ENCODE data around the gene PTPRJ.

The PTPRJ gene

DNA sequence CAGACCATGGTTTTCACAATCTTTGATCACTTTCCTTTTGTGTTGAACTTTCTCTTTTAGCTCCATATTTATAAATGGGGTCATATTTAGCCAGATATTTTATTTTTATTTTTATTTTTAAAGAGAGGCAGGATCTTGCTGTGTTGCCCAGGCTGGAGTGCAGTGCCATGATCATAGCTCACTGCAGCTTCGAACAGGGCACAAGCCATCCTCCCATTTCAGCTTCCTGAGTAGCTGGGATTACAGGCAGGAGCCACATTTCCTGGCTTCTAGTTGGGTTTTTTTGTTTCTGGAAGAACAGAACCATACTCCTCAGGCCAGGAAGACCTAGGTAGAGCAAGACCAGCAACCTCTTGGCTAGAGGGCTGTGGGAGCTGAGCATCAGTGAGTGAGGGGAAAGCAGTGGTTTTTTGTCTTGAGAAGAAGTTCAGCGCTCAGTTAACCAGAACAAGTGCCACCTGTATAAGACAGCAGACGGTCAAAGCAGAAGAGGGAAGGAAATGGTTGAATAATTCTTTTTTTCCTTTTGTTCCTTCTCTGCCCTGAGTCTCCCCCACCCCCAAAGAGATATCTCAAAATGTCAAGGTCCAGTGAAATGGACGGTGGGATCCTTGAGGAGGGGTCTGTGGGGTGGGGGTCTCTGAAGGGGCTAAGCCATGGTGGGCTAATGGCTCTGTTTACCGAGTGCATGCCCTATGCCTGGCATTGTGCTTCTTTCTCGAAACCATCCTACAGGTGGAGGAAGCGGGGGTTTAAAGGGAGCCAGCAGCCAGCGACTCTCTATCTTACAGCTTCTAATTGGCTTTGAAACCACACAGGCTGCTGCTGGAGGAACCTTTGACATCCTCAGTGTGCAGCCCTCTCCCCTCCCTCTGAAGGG, 63.0 kb downstream of the PTPRJ start:
- peak in 1 of 4 experiments; percentile 11 for DNase-seq

DNA sequence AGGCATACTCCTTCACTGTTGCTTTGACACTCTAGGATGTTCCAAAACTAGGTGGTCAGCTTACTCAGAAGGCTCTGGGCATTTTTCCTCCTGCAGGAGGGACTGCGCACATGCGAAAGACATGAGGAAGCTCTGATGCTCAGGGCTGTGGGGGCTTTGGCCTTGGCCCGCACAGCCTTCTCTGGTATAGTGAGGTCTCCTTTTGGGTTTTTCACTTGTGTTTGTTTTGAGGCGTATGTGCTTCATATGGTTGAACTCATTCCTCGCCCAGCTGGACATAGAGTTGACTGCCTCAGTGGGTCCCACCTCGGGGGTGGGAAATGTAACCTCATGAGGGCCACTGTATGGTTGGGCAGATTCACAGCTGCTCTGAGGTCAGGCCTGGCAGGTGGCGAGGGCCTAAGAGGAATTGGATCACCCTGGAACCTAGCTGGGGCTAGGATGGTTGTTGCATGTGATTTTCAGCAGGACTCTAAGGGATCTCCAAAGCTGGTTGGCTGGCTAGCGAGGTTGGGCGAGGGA, 63.7 kb downstream of the PTPRJ start:
- DNase-seq: no peak

DNA sequence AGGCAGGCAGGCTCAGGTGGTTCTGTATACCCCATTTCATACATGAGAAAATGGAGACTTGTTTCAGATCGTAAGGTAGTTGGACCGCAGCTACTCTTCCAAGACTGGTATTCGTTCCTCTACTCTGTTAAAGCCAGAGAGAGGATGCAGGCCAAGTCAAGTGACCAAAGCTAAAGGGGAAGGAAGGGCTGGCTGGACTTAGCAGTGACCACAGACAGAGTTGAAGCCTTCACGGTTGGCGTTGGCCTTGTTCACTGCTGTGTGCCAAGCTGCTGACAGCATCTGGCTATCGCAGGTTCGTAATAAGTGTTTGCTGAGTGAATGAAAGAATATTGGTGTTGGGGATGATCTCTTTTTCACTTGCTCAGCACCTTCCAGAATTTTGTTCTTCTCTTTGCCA, 64.2 kb downstream of the PTPRJ start:
- DNase-seq: no peak

DNA sequence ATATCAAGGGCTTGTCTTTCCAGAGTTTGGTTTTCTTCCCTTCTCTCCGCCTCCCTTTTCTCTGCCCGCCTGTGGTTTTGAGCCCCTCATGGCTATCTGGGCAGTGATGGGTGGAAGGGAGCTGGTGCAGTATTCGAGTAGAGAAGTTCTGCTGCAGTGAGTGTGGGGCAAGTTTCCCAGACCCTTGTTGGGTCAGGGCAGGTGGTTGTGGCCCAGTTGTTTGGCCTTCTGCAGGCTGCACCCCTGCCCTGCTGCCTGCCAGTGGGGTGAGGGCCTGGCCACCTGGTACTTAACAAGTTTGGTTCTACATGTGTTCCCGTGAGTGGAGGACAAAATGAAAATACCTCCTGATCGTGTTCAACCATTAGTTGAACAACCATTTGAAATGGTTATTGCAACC, 65.2 kb downstream of the PTPRJ start:
- no peak for DNase-seq

DNA sequence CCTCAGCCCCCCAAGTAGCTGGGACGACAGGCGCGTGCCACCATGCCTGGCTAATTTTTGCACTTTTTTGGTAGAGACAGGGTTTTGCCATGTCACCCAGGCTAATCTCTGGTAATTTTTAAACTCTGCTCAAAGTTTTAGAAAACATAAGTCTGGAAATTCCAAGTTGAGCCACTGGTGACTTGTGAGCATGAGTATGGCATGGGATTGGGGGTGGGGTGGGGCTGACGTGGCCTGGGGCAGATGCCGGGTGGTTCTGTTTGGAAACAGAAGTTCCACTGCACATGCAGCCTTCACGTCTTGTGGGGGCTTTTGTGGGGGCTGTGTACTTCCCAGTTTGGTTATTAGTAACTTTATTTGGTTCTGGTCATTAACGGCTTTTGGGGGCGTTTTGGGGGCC, 67.3 kb downstream of the PTPRJ start:
- no peak for DNase-seq

DNA sequence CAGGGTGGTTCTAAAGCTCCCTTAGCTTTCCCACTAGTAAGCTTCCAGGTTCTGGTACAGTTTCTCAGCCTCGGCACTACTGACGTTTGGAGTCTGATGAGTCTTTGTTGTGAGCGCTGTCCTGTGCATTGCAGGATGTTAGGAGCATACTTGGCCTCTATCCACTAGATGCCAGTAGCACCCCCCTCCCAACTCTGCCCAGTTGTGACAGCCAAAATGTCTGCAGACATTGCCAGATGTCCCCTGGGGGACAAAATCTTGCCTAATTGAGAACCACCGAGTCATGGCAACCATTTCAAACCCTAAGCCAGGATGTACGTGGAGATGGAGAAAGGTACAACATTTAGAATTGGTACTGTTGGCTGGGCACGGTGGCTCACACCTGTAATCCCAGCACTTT, 68.7 kb downstream of the PTPRJ start:
- DNase-seq: no peak

DNA sequence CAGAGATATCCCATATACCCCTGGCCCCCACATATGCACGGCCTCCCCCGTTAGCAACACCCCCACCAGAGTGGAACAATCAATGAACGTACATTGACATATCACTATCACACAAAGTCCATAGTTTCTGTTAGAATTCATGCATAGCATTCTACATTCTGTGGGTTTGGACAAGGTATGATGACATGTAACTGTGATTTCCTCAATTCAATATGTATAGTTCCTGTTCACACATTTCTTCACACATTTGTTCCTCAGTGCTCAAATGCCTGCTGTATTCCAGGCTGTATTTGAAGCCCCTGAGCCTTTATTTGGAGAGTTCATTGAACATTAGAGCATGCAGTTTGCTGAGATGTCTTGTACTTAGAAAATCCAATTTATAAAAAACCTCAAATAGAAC, 69.9 kb downstream of the PTPRJ start:
- DNase-seq: no peak

DNA sequence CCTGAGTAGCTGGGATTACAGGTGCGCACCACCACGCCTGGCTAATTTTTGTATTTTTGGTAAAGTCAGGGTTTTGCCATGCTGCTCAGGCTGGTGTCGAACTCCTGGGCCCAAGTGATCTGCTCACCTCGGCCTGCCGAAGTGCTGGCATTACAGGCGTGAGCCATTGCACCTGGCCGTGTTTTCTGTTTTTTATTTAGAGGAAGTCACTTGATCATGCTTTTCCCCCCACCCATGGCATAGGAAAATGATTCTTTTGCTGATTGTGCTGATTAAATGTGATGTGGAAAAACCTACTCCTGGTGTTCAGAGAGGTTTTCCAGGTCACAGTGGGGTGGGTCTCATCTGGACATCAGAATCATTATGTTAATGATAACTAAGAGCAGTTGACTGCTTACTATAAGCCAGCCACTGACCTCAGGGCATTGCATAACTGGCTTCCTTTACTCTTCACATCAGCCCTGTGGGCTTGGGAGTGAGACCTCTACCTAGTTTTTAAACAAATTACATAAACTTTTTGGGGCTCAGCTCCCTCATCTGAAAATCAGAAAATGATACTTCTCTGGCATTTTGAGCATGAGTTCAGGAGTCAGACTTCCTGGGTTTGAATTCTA, 71.0 kb downstream of the PTPRJ start:
- no peak for DNase-seq

DNA sequence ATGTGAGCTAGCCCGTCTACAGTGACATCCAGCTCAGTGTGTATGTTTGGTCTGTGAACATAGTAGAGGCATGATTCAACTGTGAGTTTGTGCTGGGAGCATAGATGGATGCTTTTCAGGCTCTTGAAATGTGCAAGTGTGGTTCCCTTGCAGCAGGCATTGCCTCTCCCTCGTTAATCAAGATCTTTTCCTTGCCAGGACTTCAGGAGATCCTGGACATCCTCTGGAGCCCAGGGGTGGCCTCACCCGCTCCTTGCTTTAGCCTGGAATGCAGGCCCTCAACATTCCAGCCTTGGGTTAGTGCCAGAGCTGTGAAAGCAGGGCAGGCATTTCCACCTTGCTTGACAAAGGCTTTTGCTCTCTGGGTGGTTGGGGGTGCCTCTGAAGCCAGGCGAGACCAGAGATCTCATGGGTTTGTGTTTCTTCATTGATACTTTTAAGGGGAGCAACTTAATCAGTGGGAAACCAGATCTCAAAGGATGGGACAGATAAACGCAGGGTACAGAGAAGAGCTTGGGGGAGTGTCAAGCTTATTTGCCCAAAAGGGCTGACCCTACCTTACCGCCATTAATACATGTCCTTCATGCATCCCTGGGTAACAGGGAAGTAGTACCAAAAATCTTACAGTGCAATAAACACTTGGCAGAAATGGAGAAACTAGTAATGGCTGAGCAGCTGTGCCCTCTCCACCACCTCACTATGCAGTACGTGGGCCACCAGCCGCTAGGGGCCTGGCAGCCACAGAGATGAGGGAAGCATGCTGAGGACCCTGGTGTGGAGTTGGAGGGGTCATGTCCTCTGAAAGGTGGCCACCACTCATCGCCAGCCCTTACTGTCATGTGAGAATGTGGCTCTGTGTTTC, 72.1 kb downstream of the PTPRJ start:
- DNase-seq: no peak

DNA sequence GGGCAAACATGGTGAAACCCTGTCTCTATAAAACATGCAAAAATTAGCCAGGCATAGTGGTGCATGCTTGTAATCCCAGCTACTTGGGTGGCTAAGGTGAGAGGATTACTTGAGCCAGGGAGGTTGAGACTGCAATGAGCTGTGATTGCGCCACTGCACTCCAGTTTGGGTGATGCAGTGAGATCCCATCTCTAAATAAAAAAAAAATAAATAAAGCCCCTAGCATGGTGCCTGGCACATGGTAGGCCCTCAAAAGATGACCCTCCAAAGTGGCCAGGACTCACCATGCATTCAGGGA, 74.6 kb downstream of the PTPRJ start:
- DNase-seq: no peak

DNA sequence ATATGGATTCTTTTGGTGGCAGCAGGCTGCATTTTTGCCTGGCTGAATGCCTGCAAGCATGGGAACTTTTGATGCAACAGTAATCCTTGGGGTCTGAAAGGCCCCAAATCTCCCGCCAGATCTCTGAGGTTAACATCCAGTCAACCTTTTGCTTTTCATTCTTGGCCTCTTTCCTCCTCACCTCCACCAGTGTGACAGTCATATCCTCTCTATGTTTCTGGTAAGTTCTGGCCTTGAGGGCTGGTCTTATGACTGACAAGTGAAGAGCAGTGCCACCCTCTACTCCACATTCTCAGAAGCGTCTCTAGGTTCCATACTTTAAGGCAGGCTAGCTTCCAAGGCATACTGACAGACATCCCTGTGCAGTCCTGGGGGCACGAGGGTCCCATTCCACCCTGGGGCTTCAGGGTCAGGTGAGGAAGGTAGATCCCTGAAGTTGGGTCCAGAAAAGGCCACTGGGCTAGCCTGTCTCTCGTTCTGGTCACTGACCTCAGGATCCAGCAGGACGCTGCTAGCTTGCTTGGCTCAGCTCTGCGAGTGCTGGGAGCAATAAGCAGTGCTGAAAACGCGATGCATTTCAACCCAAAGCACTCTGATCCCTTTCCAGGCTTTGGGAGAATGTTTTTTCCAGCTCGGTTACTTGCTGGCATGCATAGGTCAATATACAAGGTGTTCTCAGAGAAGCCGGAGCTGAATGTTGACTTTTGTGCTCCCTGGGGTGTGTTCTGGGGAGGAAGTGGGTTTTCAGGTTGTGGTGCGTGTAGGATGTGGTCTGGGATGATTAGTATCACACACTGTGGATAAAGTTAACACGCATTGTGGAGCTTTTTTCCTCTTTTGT, 75.2 kb downstream of the PTPRJ start:
- DNase-seq: peak in 1 of 4 experiments; percentile 25

DNA sequence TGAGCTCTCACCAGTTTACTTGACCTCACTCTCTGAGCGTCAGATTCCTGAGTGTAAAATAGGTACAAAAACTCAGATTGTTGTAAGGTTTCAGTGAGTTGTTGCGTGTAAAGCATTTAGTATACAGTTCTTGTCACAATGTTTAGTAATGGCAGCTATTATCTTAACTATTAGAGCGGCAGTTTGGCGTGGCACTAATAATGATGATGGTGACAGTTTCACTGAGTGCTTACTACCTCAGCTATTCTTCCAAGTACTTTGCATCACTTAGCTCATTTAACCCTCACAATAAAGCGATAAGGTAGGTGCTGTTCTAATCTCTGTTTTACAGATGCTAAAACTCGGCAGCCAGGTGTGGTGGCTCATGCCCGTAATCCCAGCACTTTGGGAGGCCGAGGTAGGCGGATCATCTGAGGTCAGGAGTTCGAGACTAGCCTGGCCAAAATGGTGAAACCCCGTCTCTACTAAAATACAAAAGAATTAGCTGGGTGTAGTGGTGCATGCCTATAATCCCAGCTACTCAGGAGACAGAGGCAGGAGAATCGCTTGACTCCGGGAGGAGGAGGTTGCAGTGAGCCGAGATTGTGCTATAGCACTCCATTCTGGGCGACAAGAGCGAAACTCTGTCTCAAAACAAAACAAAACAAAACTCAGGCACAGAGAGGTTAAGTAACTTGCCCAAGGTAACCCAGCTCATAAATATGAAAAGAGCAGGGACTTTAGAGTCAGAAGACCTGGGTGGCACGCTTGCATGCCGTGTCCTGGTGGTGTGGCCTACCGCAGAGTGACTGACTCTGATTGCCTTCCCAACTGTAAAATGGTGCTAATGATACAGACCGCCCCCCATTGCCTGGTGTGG, 76.2 kb downstream of the PTPRJ start:
- DNase-seq: no peak

DNA sequence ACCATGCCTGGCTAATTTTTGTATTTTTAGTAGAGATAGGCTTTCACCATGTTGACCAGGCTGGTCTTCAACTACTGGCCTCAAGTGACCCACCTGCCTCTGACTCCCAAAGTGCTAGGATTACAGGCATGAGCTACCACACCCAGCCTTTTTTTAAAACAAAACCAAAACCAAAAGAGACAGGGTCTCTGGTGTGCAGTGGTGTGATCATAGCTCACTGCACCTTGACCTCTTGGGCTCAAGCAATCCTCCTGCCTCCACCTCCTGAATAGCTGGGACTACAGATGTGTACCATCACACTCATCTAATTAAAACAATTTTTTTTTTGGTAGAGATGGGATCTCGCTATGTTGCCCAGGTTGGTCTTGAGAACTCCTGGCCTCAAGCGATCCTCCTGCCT, 77.7 kb downstream of the PTPRJ start:
- DNase-seq: no peak

DNA sequence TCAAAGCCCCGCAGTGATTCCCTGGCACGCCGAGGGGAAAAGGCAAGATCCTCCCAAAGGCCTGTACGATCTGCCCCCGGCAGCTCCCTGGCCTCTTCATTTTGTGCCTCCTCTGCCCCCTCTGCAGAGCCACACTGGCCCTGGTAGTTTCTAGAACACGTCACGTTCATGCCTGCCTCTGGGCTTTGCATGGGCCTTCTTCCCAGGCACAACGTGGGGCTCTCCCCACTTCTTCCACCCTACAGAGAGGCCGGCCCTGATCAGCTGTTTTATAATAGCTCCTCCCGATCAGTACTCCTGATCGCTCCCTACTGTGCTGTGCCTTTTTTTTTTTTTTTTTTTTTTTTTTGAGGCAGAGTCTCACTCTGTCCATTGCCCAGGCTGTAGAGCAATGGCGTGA, 78.4 kb downstream of the PTPRJ start:
- DNase-seq: no peak

DNA sequence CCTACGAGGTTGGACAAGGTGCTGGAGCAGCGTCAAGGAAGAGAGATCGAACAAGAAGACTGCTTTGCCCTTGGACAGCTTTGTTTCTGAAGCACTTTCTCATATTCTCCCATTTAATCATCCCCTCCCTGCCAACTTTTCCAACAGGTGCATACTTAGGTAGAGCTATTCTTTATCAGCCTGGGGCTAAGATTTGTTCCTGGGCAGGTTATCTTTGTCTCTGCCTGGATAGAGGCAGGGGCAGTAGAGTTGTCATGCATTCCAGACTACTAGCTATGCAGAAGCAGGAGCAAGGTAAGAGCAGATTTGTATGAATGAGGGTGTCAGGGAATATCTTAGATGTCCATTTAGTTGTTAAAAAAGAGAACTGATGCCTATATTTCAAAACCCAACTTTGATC, 82.3 kb downstream of the PTPRJ start:
- no peak for DNase-seq

DNA sequence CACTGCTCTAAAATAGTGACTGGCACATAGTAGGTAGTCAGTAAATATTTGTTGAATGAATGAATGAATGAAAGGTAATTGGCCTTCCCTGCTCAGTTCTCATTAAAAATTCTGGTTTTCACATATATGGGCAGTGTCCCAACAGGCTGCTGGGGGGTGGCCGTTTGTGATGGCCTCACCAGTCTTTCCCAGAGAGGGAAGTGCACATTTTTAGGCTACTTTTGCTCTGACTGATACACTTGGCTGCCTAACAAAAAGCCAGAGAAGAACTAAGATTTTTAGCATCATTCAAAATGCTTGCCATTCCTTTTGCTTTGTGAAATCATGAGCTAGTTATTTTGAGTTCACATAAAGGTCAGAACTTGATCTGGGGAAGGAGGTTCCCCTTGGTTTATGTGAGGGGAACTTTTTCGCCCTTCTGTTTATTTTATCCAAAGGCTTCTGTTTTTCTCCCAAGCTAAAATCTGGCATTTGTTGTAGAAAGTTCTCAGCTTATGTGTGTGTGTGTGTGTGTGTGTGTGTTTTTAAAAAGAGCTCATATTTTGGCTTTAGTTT, 83.1 kb downstream of the PTPRJ start:
- no peak for DNase-seq

DNA sequence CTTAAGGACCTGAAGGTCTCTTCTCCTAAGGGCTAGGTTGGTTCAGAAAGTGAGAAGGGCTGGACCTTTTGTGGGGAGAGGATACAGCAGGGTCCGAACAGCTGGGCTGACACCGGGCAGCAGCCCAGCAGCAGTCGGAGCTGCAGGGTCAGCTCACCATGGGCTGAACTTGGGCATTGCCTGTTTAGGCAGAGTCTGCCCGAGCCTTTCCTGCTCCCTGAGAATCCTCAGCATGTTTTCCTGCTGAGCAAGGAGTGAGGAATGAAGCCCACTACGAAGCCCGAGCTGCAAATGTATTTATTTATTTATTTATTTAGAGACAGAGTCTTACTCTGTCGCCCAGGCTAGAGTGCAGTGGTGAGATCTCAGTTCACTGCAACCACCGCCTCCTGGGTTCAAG, 83.9 kb downstream of the PTPRJ start:
- no peak for DNase-seq

DNA sequence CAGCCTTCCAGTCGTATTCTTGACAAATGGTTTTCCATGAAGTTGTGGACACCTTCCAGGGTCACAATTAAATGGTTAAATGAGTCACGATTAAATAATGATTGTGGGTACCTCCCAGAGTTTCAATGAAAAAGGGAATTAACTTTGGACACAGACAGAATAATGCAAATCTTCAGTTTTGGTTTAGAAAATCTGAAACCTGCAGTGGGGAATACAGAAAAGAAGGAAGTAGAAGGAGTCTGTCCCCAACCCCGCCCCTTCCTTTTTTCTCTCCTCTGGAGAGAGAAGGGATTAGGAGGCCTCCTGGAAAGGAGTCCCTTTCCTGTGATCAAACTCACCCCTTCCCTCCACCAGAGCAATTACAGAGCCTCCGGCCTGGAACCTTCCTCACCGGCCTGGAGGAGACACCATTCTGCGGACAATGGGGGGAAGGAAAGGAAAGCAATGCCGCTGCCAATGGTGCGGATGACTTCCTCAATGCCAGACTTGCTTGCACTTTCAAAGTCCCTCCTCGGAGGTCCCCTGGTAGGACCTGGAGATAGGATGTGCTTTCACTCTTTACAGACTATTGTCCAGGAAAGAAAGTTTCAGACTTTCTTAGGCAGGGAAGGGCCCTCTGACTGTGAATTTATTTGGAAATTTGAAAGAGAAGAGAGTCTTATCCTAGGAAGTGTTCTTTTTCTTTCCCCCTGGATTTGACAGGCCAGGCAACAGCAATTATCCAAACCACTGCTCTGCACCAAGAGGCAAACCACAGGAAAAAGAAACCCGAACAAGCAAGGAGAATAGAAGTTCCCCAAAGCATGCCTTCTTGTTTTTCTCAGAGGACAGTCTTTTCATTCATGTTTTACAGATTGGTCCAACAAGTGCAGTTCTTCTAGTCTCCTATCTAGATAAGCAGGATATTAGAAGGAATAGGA, 86.8 kb downstream of the PTPRJ start:
- DNase-seq: no peak

DNA sequence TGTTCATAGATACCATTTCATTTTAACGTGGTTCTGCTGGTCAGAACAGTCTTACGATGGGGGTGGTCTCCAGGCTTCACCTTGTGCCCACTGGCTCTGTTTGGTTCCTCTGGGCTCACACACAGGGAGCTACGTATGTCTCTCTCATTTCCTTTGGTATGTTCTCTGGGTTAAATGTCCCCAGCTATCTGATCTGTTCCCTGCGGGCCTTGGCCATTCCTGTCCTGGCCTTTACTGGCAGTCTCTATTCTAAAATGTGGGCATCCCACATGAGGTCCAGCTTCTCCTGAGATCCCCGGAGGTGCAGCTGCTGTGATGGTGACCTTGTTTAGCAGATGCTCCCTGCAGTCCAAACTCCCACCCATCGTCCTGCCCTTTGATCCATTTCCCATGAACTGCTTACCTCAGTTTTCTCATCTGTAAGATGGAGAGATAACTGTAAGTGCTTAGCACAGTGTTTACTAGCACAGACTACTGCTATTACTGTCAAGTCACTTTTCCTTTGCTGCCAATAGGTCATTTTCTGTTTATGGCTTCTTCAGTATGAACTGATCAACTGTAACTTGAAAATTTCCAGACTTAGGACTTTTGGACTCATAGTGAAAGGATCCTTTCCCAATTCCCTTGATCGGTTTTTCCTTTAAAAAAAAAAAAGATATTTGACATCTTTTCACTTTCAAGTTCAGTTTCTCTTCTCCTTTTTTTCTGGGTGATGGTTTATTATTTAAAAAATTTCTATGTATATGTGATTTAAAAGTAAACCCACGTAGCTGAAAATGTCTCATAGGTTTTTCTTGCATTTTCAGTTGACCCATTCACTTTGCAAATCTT, 92.9 kb downstream of the PTPRJ start:
- no peak for DNase-seq

Measured in activated naive CD4-positive, alpha-beta T cell (primary cell).